Gastrocnemius medialis (tissue), 4 donors: ENCODE results near the gene UPK1A. TPM values are rescaled to one million over a fixed set of nuclear protein-coding genes. Genes with fewer than 3 reads are reported as not detected.
"Not testable (repeated sequence)": the region's sequence is repeated elsewhere in the genome, so short reads cannot be mapped to it uniquely, and the experiment has no call there.

Experiments
- ATAC-seq, 2 donors: fragments of 150-250 bp; one replicate each; pipeline ENCODE4 v1.9.1; 2016
- DNase-seq, 2 donors: peaks; one replicate each; pipeline ENCODE4 v3.0.0-alpha.2; 2019
- H3K27ac ChIP-seq, 4 donors: fragments of 200-600 bp; sonication (generic); 1 replicate in 1 of 4; 2 replicates in 3 of 4; pipeline ENCODE4 v1.5.1; 2016 to 2018; ENCODE audit warnings: mild to moderate bottlenecking in 2 of 4, moderate library complexity in 1 of 4
- H3K27me3 ChIP-seq, 3 donors: fragments of 200-600 bp; sonication (generic) in 2 of 3; 1 replicate in 1 of 3; 2 replicates in 2 of 3; pipeline versions ENCODE4 v1.5.1 to v1.6.0; 2016 to 2019; ENCODE audit warnings: mild to moderate bottlenecking in 1 of 3, moderate library complexity in 1 of 3
- H3K36me3 ChIP-seq, 2 donors: fragments of 200-600 bp; sonication (generic) in 1 of 2; one replicate each; pipeline ENCODE4 v1.5.1; 2017 to 2018
- H3K4me1 ChIP-seq, 2 donors: fragments of 200-600 bp; sonication (generic) in 1 of 2; one replicate each; pipeline ENCODE4 v1.5.1; 2016 to 2017; ENCODE audit warnings: mild to moderate bottlenecking in 2 of 2
- H3K4me3 ChIP-seq, 4 donors: fragments of 200-600 bp; sonication (generic) in 3 of 4; 1 replicate in 1 of 4; 2 replicates in 3 of 4; pipeline ENCODE4 v1.5.1; 2016 to 2019; ENCODE audit warnings: mild to moderate bottlenecking in 2 of 4
- H3K9me3 ChIP-seq, 3 donors: fragments of 200-600 bp; sonication (generic) in 2 of 3; 1 replicate in 1 of 3; 2 replicates in 2 of 3; pipeline ENCODE4 v1.5.1; 2016 to 2019
- CTCF ChIP-seq, 5 experiments: fragments of 450-650 bp in 3 of 5; fragments of 200-600 bp in 2 of 5; sonication (generic) in 2 of 5; IDR thresholded peaks in 4 of 5; conservative IDR thresholded peaks in 1 of 5; 1 replicate in 4 of 5; 2 replicates in 1 of 5; pipeline ENCODE4 v1.5.1; 2016 to 2019; ENCODE audit warnings: antibody characterized with exemption in 5 of 5, mild to moderate bottlenecking in 3 of 5, moderate library complexity in 3 of 5
- POLR2A ChIP-seq, 2 donors: fragments of 450-650 bp; IDR thresholded peaks; one replicate each; pipeline ENCODE4 v1.6.1; 2017; ENCODE audit warnings: antibody characterized with exemption in 2 of 2, mild to moderate bottlenecking in 2 of 2, moderate library complexity in 2 of 2
- in situ Hi-C, 4 donors: fragments of 200-750 bp; cut with MboI; loops; one replicate each; pipeline versions ENCODE4 v1.15.0 to v1.8.0; 2017; ENCODE audit warnings: low sequenced_read_pairs in 4 of 4
- intact Hi-C: fragments of 100-400 bp; cut with DNase I; formaldehyde crosslinking; loops from one replicate; pipeline ENCODE4 v1.15.1; 2023; ENCODE audit warnings: low total_unique reads
- total RNA-seq, 4 donors: library from RNA; depleted of rRNA; stranded (reverse); fragments of >200 nt; gene quantifications; one replicate each; pipeline versions ENCODE4 v1.1.0 to v1.2.3, GENCODE V29; 2016

UPK1A gene
- total RNA-seq, 4 donors from 2014 or later: not detected

- Histone ChIP-seq H3K36me3 (no peaks in the 10 kb centered on the region), H3K4me3 (no peak overlapping the region), H3K9me3 (no peaks in the 10 kb centered on the region), H3K4me1 (no peaks in the 10 kb centered on the region), H3K27ac (no peak overlapping the region), H3K27me3 (peaks cover 20 to 27% (median 26%) of the 10 kb centered on the region in 3 donors)
- in situ Hi-C loops: no loop called here
- TF ChIP-seq POLR2A (IDR thresholded peaks at IDR 0.05) (no peak), CTCF (IDR thresholded peaks at IDR 0.05 in 4 of 5, conservative IDR thresholded peaks at IDR 0.05 in 1 of 5) (no peak)
- ATAC-seq (no peak), DNase-seq (no peak)
- intact Hi-C loops: no loop called here
Observed at GRCh38 chr19:35671818-35672217, 5.5 kb downstream of the UPK1A start.

DNA sequence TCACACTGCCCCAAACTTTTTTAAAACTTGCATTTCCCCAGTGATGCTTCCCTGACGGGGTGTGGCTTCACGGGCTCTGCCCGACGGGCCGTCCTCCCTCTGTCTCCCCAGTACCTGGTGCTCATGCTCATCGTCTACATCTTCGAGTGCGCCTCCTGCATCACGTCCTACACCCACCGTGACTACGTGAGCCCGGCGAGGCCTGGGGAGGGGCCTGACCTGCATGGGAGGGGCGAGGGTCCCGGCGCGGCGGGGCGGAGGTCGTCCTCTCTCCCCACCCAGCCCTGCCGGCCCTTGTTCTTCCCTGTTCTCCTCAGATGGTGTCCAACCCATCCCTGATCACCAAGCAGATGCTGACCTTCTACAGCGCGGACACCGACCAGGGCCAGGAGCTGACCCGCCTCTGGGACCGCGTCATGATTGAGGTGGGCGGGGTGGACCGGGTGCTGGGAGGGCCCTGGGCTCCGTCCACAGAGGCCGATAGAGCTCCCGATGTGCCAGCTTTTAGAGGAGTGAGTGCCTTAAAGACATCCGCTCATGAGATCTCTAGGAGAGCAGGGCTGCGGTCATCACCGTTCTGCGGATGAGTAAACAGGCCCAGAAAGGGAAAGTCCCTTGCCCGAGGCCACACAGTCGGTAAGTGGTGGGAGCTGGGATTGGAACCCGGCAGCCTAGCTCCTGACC is 6.9 kb downstream of the UPK1A start:
- TF ChIP-seq POLR2A (IDR thresholded peaks at IDR 0.05) (no peak), CTCF (IDR thresholded peaks at IDR 0.05 in 4 of 5, conservative IDR thresholded peaks at IDR 0.05 in 1 of 5) (no peak)
- no peak for ATAC-seq
- in situ Hi-C loops: no loop called here
- Histone ChIP-seq H3K4me3 (peak overlapping the region; percentile 8 to 38 (median 25)), H3K9me3 (no peaks in the 10 kb centered on the region), H3K27me3 (peaks cover 20 to 27% (median 26%) of the 10 kb centered on the region in 3 donors), H3K27ac (no peak overlapping the region), H3K4me1 (no peaks in the 10 kb centered on the region), H3K36me3 (no peaks in the 10 kb centered on the region)
- DNase-seq: no peak
- intact Hi-C loops: no loop called here

DNA sequence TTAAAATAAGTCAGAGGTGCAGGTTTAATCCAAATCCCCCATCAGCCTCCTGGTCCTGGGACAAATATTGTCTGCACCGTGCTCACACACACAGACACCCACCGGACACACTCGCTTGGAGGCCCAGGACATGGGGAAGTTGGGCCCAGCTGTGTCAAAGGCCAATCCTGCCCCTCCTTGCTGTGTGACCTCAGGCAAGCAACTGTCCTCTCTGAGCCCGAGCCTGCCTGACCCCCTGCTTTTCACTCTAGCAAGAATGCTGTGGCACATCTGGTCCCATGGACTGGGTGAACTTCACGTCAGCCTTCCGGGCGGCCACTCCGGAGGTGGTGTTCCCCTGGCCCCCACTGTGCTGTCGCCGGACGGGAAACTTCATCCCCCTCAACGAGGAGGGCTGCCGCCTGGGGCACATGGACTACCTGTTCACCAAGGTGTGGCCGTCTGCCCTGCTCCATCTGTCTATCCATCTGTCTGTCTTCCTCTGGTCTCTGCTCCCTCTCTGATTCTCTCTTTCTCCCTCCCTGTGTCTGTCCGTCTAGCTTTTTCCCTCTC is 9.3 kb downstream of the UPK1A start:
- DNase-seq: no peak
- Histone ChIP-seq H3K27me3 (peaks cover 20 to 26% (median 26%) of the 10 kb centered on the region in 3 donors), H3K36me3 (no peaks in the 10 kb centered on the region), H3K9me3 (no peaks in the 10 kb centered on the region), H3K4me3 (no peak overlapping the region), H3K27ac (no peak overlapping the region), H3K4me1 (no peaks in the 10 kb centered on the region)
- intact Hi-C loops (no loop called here), in situ Hi-C loops (no loop called here)
- TF ChIP-seq POLR2A (IDR thresholded peaks at IDR 0.05) (no peak), CTCF (IDR thresholded peaks at IDR 0.05 in 4 of 5, conservative IDR thresholded peaks at IDR 0.05 in 1 of 5) (no peak)
- no peak for ATAC-seq

DNA sequence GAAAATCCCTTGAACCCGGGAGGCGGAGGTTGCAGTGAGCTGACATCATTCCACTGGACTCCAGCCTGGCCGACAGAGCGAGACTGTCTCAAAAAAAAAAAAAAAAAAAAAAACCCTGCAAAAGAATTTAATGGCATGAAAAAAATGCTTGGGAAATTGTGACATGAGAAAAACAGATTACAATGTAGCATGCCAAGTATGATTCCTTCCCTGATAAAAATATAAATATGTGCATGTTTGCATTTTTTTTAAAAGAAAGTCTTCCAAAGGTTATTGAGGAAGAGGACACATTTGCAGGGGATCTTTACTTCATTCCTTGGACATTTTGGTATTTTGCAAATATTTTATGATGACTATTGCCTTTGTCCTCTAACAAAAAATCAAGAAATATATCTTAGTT is 23.5 kb downstream of the UPK1A start:
- no peak for ATAC-seq
- no peak for DNase-seq
- Histone ChIP-seq H3K27ac (no peak overlapping the region), H3K36me3 (no peaks in the 10 kb centered on the region), H3K4me1 (no peaks in the 10 kb centered on the region), H3K27me3 (peaks cover 0 to 2% (median 0%) of the 10 kb centered on the region in 3 donors), H3K4me3 (no peak overlapping the region), H3K9me3 (no peaks in the 10 kb centered on the region)
- intact Hi-C loops (no loop called here), in situ Hi-C loops (no loop called here)
- no peak for TF ChIP-seq POLR2A (IDR thresholded peaks at IDR 0.05)
- no peak for TF ChIP-seq CTCF (IDR thresholded peaks at IDR 0.05 in 4 of 5, conservative IDR thresholded peaks at IDR 0.05 in 1 of 5)

DNA sequence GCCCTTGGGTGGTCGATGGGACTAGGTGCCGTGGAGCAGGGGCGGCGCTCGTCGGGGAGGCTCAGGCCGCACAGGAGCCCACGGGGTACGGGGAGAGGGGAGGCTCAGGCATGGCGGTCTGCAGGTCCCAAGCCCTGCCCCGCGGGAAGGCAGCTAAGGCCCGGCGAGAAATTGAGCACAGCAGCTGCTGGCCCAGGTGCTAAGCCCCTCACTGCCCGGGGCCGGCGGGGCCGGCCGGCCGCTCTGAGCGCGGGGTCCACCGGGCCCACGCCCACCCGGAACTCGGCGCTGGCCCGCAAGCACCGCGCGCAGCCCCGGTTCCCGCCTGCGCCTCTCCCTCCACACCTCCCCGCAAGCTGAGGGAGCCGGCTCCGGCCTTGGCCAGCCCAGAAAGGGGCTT is 24.8 kb downstream of the UPK1A start:
- H3K9me3 ChIP-seq, H3K36me3 ChIP-seq, H3K4me3 ChIP-seq, H3K27ac ChIP-seq, intact Hi-C loops, DNase-seq, in situ Hi-C loops, H3K27me3 ChIP-seq, ATAC-seq, H3K4me1 ChIP-seq: not testable (repeated sequence)
